Activated T-cell treated with anti-CD3 and anti-CD28 coated beads, Interleukin-2, amount 50 U/mL, for 72 hours (primary cell): ENCODE data around the gene SV2C. TPM values are rescaled to one million over a fixed set of nuclear protein-coding genes. Genes with fewer than 3 reads are reported as not detected.
A peak's percentile ranks its signal among the peaks of the same experiment; 100 is the strongest.

ENCODE experiments used
- ATAC-seq, 2 donors: fragments of 150-1000 bp; cut with Tn5 transposase; replicated peaks in 1 of 2; 2 replicates each; pipeline ENCODE4 v1.10.0; 2021; ENCODE audit warnings: moderate library complexity in 2 of 2, mild to moderate bottlenecking in 1 of 2
- DNase-seq, 2 donors: peaks; one replicate each; pipeline ENCODE4 v3.0.0; 2021 to 2022; ENCODE audit warnings: mixed read lengths in 1 of 2
- H3K27ac Mint-ChIP-seq: one replicate; pipeline ENCODE4 v1.8.0; 2022; ENCODE audit warnings: mild to moderate bottlenecking, moderate library complexity, mixed read lengths
- H3K27me3 Mint-ChIP-seq: one replicate; pipeline ENCODE4 v1.8.0; 2022; ENCODE audit warnings: low read depth, mixed read lengths
- H3K36me3 Mint-ChIP-seq, 2 donors: one replicate each; pipeline ENCODE4 v1.8.0; 2022; ENCODE audit warnings: mixed read lengths in 2 of 2, mild to moderate bottlenecking in 1 of 2; ENCODE audit not compliant: insufficient read depth in 2 of 2
- H3K4me1 Mint-ChIP-seq: one replicate; pipeline ENCODE4 v1.8.0; 2022; ENCODE audit warnings: low read depth, mixed read lengths
- H3K4me3 Mint-ChIP-seq, 2 donors: one replicate each; pipeline ENCODE4 v1.8.0; 2022; ENCODE audit warnings: mild to moderate bottlenecking in 2 of 2, mixed read lengths in 2 of 2, moderate library complexity in 2 of 2
- H3K9me3 Mint-ChIP-seq, 2 donors: one replicate each; pipeline ENCODE4 v1.8.0; 2022; ENCODE audit warnings: mixed read lengths in 2 of 2
- total RNA-seq, 2 donors: library from RNA; stranded (reverse); gene quantifications; one replicate each; pipeline ENCODE4 v1.2.3, GENCODE V29; 2022

SV2C gene
- total RNA-seq, 2 donors from 2014 or later, result 0.19 to 0.23 TPM

DNA sequence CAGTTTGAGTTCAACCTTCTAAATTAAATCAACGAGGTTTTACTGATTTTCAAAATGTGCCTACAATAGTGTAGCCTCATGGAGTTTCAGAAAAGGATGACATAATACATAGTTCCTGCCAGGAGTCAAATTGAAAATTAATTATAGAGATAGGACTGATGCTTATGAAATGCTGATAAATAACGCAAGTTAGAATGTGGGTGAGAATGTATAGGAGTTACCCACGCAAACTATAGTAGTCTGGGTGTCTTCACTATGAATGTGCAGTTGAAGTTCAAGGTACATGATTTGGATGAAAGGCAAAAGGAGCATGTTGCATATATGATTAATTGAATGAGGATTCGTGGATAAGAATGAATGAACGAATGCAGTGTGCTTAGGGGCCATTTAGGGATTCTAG, 95.7 kb downstream of the SV2C start:
- ATAC-seq (peak in 1 of 2 donors; percentile 12), DNase-seq (no peak)
- peak overlapping the region in 1 of 2 donors; percentile 26 for H3K4me3 Mint-ChIP-seq
- peaks cover 2% of the 10 kb centered on the region in 2 donors for H3K36me3 Mint-ChIP-seq
- H3K27ac Mint-ChIP-seq, result no peak overlapping the region
- H3K9me3 Mint-ChIP-seq, result peaks cover 0 to 1% of the 10 kb centered on the region in 2 donors
- H3K27me3 Mint-ChIP-seq, result no peaks in the 10 kb centered on the region
- peaks cover 33% of the 10 kb centered on the region for H3K4me1 Mint-ChIP-seq

DNA sequence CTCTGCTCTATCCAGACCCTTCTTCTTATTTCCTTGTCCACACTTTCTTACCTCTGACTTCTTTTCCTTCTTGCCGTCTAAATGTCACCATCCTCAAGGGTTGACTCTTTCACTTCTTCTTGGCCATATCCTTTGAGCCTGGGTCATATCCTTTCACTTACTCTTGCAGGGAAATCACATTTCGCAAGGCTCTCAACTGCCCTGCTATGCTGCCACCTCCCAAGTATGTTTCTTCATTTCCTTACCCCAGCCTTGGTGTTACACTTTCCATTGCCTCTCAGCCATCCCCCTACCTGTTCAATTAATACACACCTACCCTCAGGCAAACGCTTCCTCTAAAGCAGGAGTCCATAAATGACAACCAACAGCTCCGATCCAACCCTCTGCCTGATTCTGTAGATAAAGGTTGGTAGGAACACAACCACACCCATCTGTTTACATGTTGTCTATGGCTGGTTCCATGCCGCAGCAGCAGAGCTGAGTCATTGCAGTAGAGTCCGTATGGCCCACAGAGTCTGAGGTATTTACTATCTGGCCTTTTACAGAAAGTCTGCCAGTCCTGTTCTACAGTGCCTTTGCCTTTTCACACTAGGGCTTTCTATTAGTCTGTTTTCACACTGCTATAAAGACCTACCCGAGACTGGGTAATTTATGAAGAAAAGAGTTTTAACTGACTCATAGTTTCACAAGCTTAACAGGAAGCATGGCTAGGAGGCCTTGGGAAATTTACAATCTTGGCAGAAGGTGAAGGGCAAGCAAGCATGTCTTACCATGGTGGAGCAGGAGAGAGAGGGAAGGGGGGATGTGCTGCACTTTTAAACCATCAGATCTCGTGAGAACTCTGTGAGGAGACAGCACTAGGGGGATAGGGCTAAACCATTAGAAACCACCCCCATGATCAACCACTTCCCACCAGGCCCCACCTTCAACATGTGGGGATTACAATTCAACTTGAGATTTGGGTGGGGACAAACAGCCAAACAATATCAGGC, 97.9 kb downstream of the SV2C start:
- H3K9me3 Mint-ChIP-seq, result peaks cover 0 to 5% of the 10 kb centered on the region in 2 donors
- no peaks in the 10 kb centered on the region for H3K27me3 Mint-ChIP-seq
- ATAC-seq (peak; percentile 79 to 81), DNase-seq (peak; percentile 4 to 17)
- no peak overlapping the region for H3K4me3 Mint-ChIP-seq
- H3K27ac Mint-ChIP-seq, result no peak overlapping the region
- peaks cover 22% of the 10 kb centered on the region for H3K4me1 Mint-ChIP-seq
- H3K36me3 Mint-ChIP-seq, result peaks cover 2 to 6% of the 10 kb centered on the region in 2 donors

DNA sequence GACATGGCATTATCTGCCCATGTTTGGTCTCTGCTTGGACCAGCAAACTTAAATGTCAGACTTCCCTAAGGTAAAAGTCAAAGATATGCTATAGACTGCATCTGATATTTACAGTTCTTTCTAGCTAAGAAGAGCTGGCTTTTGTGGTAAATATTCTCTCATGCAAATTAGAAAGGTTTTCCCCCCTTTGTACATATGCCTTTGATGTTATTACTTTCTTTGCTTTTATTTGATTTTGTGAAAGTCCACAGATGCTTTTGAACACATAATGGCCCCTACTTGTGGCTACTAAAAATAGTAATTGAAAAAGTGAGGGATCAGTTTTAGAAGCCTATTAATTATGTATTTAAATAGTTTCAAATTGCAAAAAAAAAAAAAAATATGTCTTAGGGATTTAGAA, 104.2 kb downstream of the SV2C start:
- peaks cover 4% of the 10 kb centered on the region for H3K4me1 Mint-ChIP-seq
- no peak overlapping the region for H3K4me3 Mint-ChIP-seq
- peaks cover 6 to 9% of the 10 kb centered on the region in 2 donors for H3K36me3 Mint-ChIP-seq

DNA sequence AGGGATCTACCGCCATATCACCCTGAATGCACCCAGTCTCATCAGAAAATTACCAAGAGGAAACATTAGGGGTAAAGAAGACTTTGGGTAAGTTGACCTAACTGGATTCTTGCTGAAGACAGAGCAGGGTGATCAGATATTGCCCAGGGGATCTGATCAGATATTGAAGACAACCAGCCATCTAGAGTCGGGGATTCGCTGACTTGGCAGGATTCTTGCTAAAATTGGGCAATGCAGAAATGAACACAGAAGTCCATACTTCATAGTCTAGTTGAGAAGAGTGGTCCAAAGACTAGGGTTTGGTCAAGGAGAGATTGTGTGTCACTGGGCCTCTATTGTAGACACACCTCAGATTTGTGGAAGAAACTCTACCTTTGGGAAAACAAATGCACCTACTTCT, 107.2 kb downstream of the SV2C start:
- Mint-ChIP-seq H3K9me3 (peaks cover 7% of the 10 kb centered on the region in 2 donors), H3K27me3 (peaks cover 18% of the 10 kb centered on the region), H3K4me3 (no peak overlapping the region), H3K4me1 (peaks cover 4% of the 10 kb centered on the region), H3K36me3 (peaks cover 4 to 7% of the 10 kb centered on the region in 2 donors), H3K27ac (no peak overlapping the region)
- ATAC-seq, result no peak
- DNase-seq, result no peak

More for the DNA sequence above, 104.2 kb downstream of the SV2C start:
- H3K27ac Mint-ChIP-seq, result no peak overlapping the region
- no peak for ATAC-seq
- no peak for DNase-seq
- H3K9me3 Mint-ChIP-seq, result peaks cover 7 to 8% of the 10 kb centered on the region in 2 donors
- H3K27me3 Mint-ChIP-seq, result peaks cover 9% of the 10 kb centered on the region

DNA sequence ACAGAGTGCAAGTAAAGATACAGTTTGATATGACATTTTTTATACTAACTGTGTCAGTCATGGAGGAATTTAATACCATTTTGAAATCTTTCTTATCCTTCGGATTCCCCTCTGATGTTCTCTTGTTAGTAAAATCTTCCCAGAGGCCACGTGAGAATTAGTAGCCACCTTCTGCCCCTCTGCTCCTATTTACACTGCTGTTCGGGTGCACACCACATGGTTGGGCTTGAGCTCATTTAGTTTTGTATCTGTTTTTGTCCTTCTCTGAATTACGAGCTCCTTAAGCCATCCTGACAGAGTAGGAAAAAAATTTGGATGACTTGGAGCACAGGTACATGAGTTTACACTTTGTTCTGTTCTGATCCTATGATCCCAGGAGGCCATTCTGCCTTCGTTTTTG, 109.7 kb downstream of the SV2C start:
- Mint-ChIP-seq H3K27me3 (peaks cover 23% of the 10 kb centered on the region), H3K9me3 (peaks cover 2 to 3% of the 10 kb centered on the region in 2 donors), H3K36me3 (peaks cover 0 to 2% of the 10 kb centered on the region in 2 donors), H3K27ac (no peak overlapping the region), H3K4me1 (peaks cover 4% of the 10 kb centered on the region), H3K4me3 (no peak overlapping the region)
- ATAC-seq (no peak), DNase-seq (no peak)

DNA sequence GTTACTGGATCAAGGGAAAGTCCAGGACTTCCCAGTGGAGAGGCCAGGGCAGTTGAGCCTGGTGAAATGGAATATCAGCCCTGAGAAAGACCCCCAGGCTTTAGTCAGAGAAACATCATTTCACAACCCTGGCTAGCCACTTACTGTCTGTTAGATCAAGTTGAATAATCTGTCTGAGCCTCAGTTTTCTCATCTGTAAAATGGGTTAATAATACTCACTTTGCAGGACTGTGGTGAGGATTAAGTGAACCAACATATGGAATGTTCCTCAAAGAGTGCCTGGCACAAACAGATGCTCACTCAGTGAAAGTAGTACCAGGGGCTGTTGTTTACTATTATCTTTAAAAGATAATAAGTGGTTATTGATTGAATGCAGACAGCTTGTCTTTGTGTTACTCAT, 110.5 kb downstream of the SV2C start:
- no peak for DNase-seq
- Mint-ChIP-seq H3K4me1 (peaks cover 4% of the 10 kb centered on the region), H3K4me3 (no peak overlapping the region), H3K36me3 (peaks cover 0 to 2% of the 10 kb centered on the region in 2 donors), H3K27me3 (peaks cover 23% of the 10 kb centered on the region), H3K27ac (no peak overlapping the region), H3K9me3 (peaks cover 2 to 3% of the 10 kb centered on the region in 2 donors)
- no peak for ATAC-seq

DNA sequence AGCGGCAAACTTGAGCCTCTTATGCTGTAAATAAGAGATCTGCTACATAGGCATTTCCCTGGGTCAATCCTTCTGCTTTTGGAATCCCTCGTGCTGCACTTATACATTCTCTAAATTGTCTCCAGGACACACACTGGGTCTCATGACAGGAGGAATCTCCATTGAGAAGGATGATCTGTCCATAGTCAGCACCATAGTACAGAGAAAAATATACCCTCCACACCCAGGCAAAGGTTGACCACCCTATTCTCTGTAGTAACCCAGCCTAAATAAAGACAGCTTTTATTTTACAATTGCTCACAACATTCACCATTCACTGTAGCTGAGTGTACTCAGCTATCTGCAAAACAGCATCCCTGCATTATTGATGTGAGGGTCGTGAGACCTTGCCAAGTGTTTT, 111.2 kb downstream of the SV2C start:
- H3K27ac Mint-ChIP-seq, result no peak overlapping the region
- H3K27me3 Mint-ChIP-seq, result peaks cover 23% of the 10 kb centered on the region
- peaks cover 0 to 2% of the 10 kb centered on the region in 2 donors for H3K36me3 Mint-ChIP-seq
- DNase-seq (no peak), ATAC-seq (no peak)
- peaks cover 7% of the 10 kb centered on the region for H3K4me1 Mint-ChIP-seq
- no peak overlapping the region for H3K4me3 Mint-ChIP-seq
- H3K9me3 Mint-ChIP-seq, result peaks cover 2 to 3% of the 10 kb centered on the region in 2 donors

DNA sequence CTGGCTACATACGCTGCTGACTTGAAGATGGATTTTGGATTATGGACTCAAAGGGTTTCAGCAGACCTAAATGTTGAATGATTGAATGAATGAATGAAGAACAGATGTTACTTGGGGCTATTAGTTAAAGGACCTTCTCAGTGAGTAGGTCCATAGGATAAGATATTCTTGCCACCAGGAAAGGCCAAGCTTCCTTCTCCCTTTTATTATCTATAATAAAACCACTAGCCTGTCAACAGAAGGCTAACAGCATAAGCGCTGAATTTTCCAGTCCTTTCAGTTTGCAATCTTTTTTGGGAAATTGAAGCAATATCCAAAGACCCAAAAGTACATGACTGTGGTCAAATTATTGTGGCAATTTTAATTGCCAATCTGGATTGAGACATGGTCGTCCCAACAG, 113.3 kb downstream of the SV2C start:
- ATAC-seq (no peak), DNase-seq (no peak)
- H3K9me3 Mint-ChIP-seq, result no peaks in the 10 kb centered on the region
- H3K36me3 Mint-ChIP-seq, result no peaks in the 10 kb centered on the region
- peaks cover 6% of the 10 kb centered on the region for H3K4me1 Mint-ChIP-seq
- H3K27ac Mint-ChIP-seq, result no peak overlapping the region
- no peak overlapping the region for H3K4me3 Mint-ChIP-seq
- peaks cover 14% of the 10 kb centered on the region for H3K27me3 Mint-ChIP-seq

DNA sequence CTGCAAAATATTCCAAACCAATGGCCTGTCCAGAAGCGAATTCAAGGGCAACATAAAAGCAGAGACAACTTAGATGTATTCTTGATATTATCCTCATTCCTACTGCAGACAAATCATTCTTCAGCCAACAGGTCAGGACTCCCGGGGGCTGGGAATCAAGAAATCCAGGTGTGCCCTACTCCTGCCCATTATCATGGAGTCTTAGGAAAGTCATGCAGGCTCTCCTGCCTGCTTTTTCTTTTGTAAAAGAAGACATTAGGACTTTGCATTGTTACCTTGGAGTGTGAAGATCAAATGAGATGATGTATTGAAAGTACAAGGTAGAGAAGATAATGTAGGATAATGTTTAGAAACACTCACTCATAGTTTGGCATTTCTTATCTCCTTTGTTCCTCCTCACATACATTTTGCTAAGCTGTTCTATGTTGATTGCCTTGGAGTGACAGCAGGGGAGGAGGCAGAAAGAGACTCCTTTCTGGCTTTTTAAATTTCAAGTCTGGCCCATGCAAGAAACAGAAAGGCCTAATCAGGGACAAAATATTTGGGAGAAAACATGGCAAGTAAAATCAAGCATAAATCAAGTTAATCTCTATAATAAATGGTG, 113.8 kb downstream of the SV2C start:
- peaks cover 6% of the 10 kb centered on the region for H3K4me1 Mint-ChIP-seq
- H3K9me3 Mint-ChIP-seq, result no peaks in the 10 kb centered on the region
- H3K27ac Mint-ChIP-seq, result no peak overlapping the region
- DNase-seq, result no peak
- no peaks in the 10 kb centered on the region for H3K36me3 Mint-ChIP-seq
- H3K4me3 Mint-ChIP-seq, result no peak overlapping the region
- peaks cover 14% of the 10 kb centered on the region for H3K27me3 Mint-ChIP-seq
- ATAC-seq, result no peak

DNA sequence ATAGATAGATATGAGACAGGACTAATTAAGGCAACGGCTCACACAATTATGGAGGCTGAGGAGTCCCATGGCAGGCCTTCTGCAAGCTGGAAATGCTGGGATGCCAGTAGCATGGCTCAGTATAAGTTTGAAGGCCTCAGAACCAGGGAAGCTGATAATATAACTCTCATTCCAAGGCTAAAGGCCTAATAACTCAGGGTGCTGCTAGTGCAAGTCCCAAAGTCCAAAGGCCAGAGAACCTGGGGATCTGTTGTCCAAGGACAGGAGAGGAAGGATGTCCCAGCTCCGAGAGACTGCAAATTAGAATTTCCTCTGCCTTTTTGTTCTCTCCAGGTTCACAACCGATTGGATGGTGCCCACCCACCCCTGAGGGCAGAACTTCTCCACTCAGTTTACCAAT, 114.5 kb downstream of the SV2C start:
- no peak overlapping the region for H3K27ac Mint-ChIP-seq
- H3K27me3 Mint-ChIP-seq, result peaks cover 14% of the 10 kb centered on the region
- no peaks in the 10 kb centered on the region for H3K36me3 Mint-ChIP-seq
- no peaks in the 10 kb centered on the region for H3K9me3 Mint-ChIP-seq
- ATAC-seq, result no peak
- no peak overlapping the region for H3K4me3 Mint-ChIP-seq
- DNase-seq, result no peak
- peaks cover 6% of the 10 kb centered on the region for H3K4me1 Mint-ChIP-seq

DNA sequence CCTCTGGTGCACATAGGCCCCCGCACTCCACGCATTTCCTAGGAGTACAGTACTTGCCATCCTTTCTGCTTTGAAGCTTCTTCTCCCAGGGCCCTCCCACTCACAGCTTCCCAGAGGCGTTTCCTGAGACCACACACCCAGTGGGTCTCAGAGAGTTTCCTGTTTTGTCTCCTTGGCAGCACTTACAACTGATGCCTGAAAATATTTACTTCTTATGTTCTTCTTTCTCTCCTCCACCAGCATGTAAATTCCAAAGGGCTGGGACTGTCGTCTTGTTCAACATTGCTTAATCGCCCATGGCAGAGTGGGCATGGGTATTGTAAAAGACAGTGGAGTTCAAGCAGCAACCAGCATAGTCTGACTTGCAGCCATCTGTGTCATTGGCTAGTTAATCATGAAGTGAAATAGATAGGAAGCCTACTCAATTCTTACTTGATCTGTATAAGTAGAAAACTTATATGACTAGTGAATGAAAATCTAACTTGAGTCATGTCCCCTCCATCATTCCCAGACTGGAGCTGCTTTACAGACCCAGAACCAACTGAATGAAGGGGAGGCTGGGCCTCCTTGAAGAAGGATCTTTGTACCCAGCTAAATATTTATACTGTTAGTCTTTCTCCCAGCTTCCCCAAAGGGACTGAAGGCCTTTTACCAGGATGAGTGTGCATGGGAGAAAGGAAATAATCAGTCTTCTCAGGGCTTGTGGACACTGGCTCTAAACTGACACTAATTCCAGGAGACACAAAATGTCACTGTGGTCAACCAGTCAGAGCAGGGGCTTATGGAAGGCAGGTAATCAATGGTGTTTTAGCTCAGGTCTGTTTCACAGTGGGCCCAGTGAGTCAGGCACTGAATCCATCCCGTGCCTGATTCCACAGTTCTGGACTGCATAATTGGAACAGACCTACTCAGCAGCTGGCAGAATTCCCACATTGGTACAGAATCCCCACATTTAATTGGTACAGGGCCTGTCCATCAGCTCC, 116.4 kb downstream of the SV2C start:
- Mint-ChIP-seq H3K36me3 (no peaks in the 10 kb centered on the region), H3K4me1 (peaks cover 6% of the 10 kb centered on the region), H3K4me3 (no peak overlapping the region), H3K27me3 (peaks cover 12% of the 10 kb centered on the region), H3K27ac (no peak overlapping the region), H3K9me3 (no peaks in the 10 kb centered on the region)
- peak in 1 of 2 donors; percentile 86 for ATAC-seq
- no peak for DNase-seq

DNA sequence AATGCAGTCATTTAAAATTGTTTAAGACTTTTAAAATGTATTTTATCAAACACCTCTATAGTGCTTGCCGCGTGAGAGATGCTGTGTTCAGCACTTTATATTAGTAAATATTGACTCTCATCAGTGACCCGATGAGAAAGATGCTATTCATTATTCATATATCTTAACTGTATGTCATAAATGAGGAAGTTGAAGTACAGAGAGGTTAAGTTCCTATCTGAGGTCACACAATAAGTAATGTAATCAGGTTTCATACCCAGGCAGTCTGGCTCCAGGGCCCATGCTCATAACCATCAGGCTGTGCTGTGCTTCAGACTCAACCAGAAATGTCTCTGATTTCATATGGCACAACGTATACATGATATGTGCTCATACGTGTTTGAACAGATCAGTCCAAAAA, 119.0 kb downstream of the SV2C start:
- Mint-ChIP-seq H3K36me3 (no peaks in the 10 kb centered on the region), H3K4me3 (no peak overlapping the region), H3K4me1 (peaks cover 6% of the 10 kb centered on the region), H3K27ac (no peak overlapping the region), H3K27me3 (no peaks in the 10 kb centered on the region), H3K9me3 (no peaks in the 10 kb centered on the region)
- DNase-seq (no peak), ATAC-seq (no peak)
